K562 (cell line): ENCODE results near the gene TENM4.

Experiments used
- ARHGAP35 ChIP-seq: fragments of 450-650 bp; IDR thresholded peaks from 2 replicates; pipeline ENCODE4 v1.6.1; 2018; ENCODE audit not compliant: partially characterized antibody
- BMI1 ChIP-seq: fragments of 150-350 bp; IDR thresholded peaks from 2 replicates; pipeline ENCODE4 v1.6.1; 2014; ENCODE audit warnings: low read length
- CAMTA2 ChIP-seq: fragments of 250-450 bp; sonication (Bioruptor Pico); conservative IDR thresholded peaks from 2 replicates; pipeline ENCODE4 v1.5.1; 2022
- CTCF ChIP-seq, 3 experiments: IDR thresholded peaks in 2 of 3; conservative IDR thresholded peaks in 1 of 3; 2 replicates each; pipeline ENCODE4 v1.5.1; 2011 to 2012; ENCODE audit warnings: low read length in 3 of 3, mild to moderate bottlenecking in 3 of 3, control low read depth in 2 of 3, improper control_type of control experiment in 1 of 3, inconsistent platforms in 1 of 3, low read depth in 1 of 3, mixed read lengths in 1 of 3, moderate library complexity in 1 of 3; ENCODE audit not compliant: insufficient read depth in 2 of 3
- FOXO4 ChIP-seq: fragments of 450-650 bp; formaldehyde crosslinking; IDR thresholded peaks from 2 replicates; pipeline ENCODE4 v1.4.0; 2020; ENCODE audit warnings: mild to moderate bottlenecking, moderate library complexity
- JUNB ChIP-seq: fragments of 450-650 bp; formaldehyde crosslinking; conservative IDR thresholded peaks from 2 replicates; pipeline ENCODE4 v1.4.0; 2020; ENCODE audit warnings: mild to moderate bottlenecking
- PML ChIP-seq: IDR thresholded peaks from 2 replicates; pipeline ENCODE4 v1.6.1; 2012; ENCODE audit warnings: low read length, inconsistent platforms
- POLR2AphosphoS5 ChIP-seq: IDR thresholded peaks from 2 replicates; pipeline ENCODE4 v1.6.1; 2011; ENCODE audit warnings: mild to moderate bottlenecking, low read depth, low read length, moderate library complexity; ENCODE audit not compliant: control insufficient read depth, insufficient read depth
- RUNX1 ChIP-seq: sonication (generic); IDR thresholded peaks from 2 replicates; pipeline ENCODE4 v1.6.1; 2016; ENCODE audit warnings: antibody characterized with exemption, low read depth
- SRSF1 ChIP-seq: fragments of 200-400 bp; formaldehyde crosslinking; IDR thresholded peaks from 2 replicates; pipeline ENCODE4 v1.6.1; 2017; ENCODE audit warnings: mild to moderate bottlenecking, low read depth, low read length, moderate library complexity
- ZNF121 ChIP-seq: sonication (generic); formaldehyde crosslinking; conservative IDR thresholded peaks from 2 replicates; pipeline ENCODE4 v1.8.0; 2022; ENCODE audit warnings: missing genetic modification reagents
- ZNF280B ChIP-seq: fragments of 250-450 bp; sonication (Bioruptor Pico); IDR thresholded peaks from 2 replicates; pipeline ENCODE4 v1.5.1; 2021; ENCODE audit warnings: mild to moderate bottlenecking

GRCh38 chr11:78773492-78773891 lies 667.3 kb downstream of the TENM4 start:
- no peak for TF ChIP-seq RUNX1
- TF ChIP-seq POLR2AphosphoS5: no peak
- TF ChIP-seq PML: no peak
- no peak for TF ChIP-seq JUNB (CRISPR knock-in tag)
- no peak for TF ChIP-seq ZNF280B
- TF ChIP-seq CTCF (IDR thresholded peaks at IDR 0.05 in 2 of 3, conservative IDR thresholded peaks at IDR 0.05 in 1 of 3; ENCODE audit: insufficient read depth in 2 of 3, low read depth in 1 of 3, low read length in 3 of 3): no peak
- no peak for TF ChIP-seq BMI1
- TF ChIP-seq SRSF1: no peak
- TF ChIP-seq CAMTA2: no peak
- no peak for TF ChIP-seq ZNF121 (CRISPR knock-in tag)
- no peak for TF ChIP-seq ARHGAP35
- no peak for TF ChIP-seq FOXO4 (CRISPR knock-in tag)
